GM23338 (cell line): ENCODE data around the gene FNIP2. TPM values are rescaled to one million over a fixed set of nuclear protein-coding genes. Genes with fewer than 3 reads are reported as not detected.

Source experiments
- ATAC-seq: fragments of 200-7000 bp; cut with Tn5 transposase; 3 replicates; pipeline ENCODE4 v1.9.1; 2020
- DNase-seq: peaks from one replicate; pipeline ENCODE4 v3.0.0-alpha.2; 2015; ENCODE audit warnings: low spot score
- H2AFZ ChIP-seq: fragments of 200-600 bp; sonication (generic); 2 replicates; pipeline ENCODE4 v1.8.0; 2016; ENCODE audit warnings: antibody characterized with exemption, mild to moderate bottlenecking, moderate library complexity
- H3F3A ChIP-seq: fragments of 200-600 bp; sonication (generic); replicated peaks from 2 replicates; pipeline ENCODE4 v1.8.0; 2017; ENCODE audit warnings: antibody characterized with exemption, mixed run types, low read depth
- H3K27ac ChIP-seq: fragments of 200-600 bp; sonication (generic); 2 replicates; pipeline ENCODE4 v1.6.1; 2016; ENCODE audit warnings: low read depth
- H3K27me3 ChIP-seq: fragments of 200-600 bp; sonication (generic); 2 replicates; pipeline ENCODE4 v1.8.0; 2016; ENCODE audit warnings: mild to moderate bottlenecking, mixed run types, moderate library complexity; ENCODE audit not compliant: insufficient read depth
- H3K36me3 ChIP-seq: fragments of 200-600 bp; sonication (generic); 2 replicates; pipeline ENCODE4 v1.8.0; 2016; ENCODE audit warnings: mild to moderate bottlenecking; ENCODE audit not compliant: insufficient read depth
- H3K4me1 ChIP-seq: fragments of 200-600 bp; sonication (generic); 2 replicates; pipeline ENCODE4 v1.8.0; 2016; ENCODE audit warnings: mild to moderate bottlenecking, moderate library complexity; ENCODE audit not compliant: insufficient read depth
- H3K4me2 ChIP-seq: fragments of 200-600 bp; sonication (generic); 2 replicates; pipeline ENCODE4 v1.7.1; 2017; ENCODE audit warnings: mixed run types
- H3K4me3 ChIP-seq: fragments of 200-600 bp; sonication (generic); 2 replicates; pipeline ENCODE4 v1.6.1; 2016; ENCODE audit warnings: mixed run types
- H3K79me2 ChIP-seq: fragments of 200-600 bp; sonication (generic); replicated peaks from 2 replicates; pipeline ENCODE4 v1.8.0; 2017; ENCODE audit warnings: mild to moderate bottlenecking; ENCODE audit not compliant: insufficient read depth
- H3K9me2 ChIP-seq: fragments of 200-600 bp; sonication (generic); 2 replicates; pipeline ENCODE4 v1.8.0; 2017; ENCODE audit not compliant: insufficient read depth
- H4K20me1 ChIP-seq: fragments of 200-600 bp; sonication (generic); replicated peaks from 2 replicates; pipeline ENCODE4 v1.8.0; 2017; ENCODE audit warnings: mild to moderate bottlenecking; ENCODE audit not compliant: insufficient read depth
- H3K27ac Mint-ChIP-seq: 2 replicates; pipeline ENCODE4 v1.8.0; 2020; ENCODE audit warnings: inconsistent platforms, mild to moderate bottlenecking, moderate library complexity, mixed read lengths
- H3K27me3 Mint-ChIP-seq: 3 replicates; pipeline ENCODE4 v1.8.0; 2022; ENCODE audit warnings: low read depth, mild to moderate bottlenecking, moderate library complexity, mixed read lengths, inconsistent platforms; ENCODE audit not compliant: insufficient read depth, poor library complexity
- H3K36me3 Mint-ChIP-seq: 3 replicates; pipeline ENCODE4 v1.8.0; 2021; ENCODE audit warnings: low read depth, mild to moderate bottlenecking, inconsistent platforms, moderate library complexity, mixed read lengths
- H3K4me1 Mint-ChIP-seq: 3 replicates; pipeline ENCODE4 v1.8.0; 2020; ENCODE audit warnings: mild to moderate bottlenecking, inconsistent platforms, mixed read lengths
- H3K4me3 Mint-ChIP-seq: 3 replicates; pipeline ENCODE4 v1.8.0; 2021; ENCODE audit warnings: moderate library complexity, mild to moderate bottlenecking, inconsistent platforms, mixed read lengths
- H3K9me3 Mint-ChIP-seq: 3 replicates; pipeline ENCODE4 v1.8.0; 2020; ENCODE audit warnings: moderate library complexity, mild to moderate bottlenecking, inconsistent platforms, mixed read lengths
- CREB1 ChIP-seq: fragments of 250-450 bp; sonication (Bioruptor Pico); IDR thresholded peaks from 2 replicates; pipeline ENCODE4 v1.5.0; 2020; ENCODE audit warnings: low read depth, mild to moderate bottlenecking, moderate library complexity
- EZH2 ChIP-seq: fragments of 200-600 bp; sonication (generic); IDR thresholded peaks from one replicate; pipeline ENCODE4 v1.8.0; 2017; ENCODE audit warnings: antibody characterized with exemption, mild to moderate bottlenecking, low read depth; ENCODE audit not compliant: unreplicated experiment
- EZH2phosphoT487 ChIP-seq: fragments of 200-600 bp; sonication (generic); IDR thresholded peaks from one replicate; pipeline ENCODE4 v1.8.1; 2018; ENCODE audit warnings: antibody characterized with exemption; ENCODE audit not compliant: unreplicated experiment
- JUNB ChIP-seq: IDR thresholded peaks from one replicate; pipeline ENCODE4 v1.6.1; 2016; ENCODE audit warnings: antibody characterized with exemption; ENCODE audit not compliant: unreplicated experiment
- NANOG ChIP-seq: IDR thresholded peaks from 2 replicates; pipeline ENCODE4 v1.6.1; 2016; ENCODE audit warnings: antibody characterized with exemption, borderline replicate concordance
- POLR2AphosphoS5 ChIP-seq: IDR thresholded peaks from 2 replicates; pipeline ENCODE4 v1.6.1; 2016; ENCODE audit warnings: antibody characterized with exemption, low read depth
- REST ChIP-seq: IDR thresholded peaks from one replicate; pipeline ENCODE4 v1.6.1; 2018; ENCODE audit warnings: antibody characterized with exemption; ENCODE audit not compliant: unreplicated experiment
- STAT1 ChIP-seq: IDR thresholded peaks from one replicate; pipeline ENCODE4 v1.6.1; 2016; ENCODE audit warnings: antibody characterized with exemption; ENCODE audit not compliant: unreplicated experiment
- ZNF114 ChIP-seq: fragments of 250-450 bp; sonication (Bioruptor Pico); IDR thresholded peaks from 2 replicates; pipeline ENCODE4 v1.5.0; 2020; ENCODE audit warnings: mild to moderate bottlenecking, moderate library complexity
- ZNF331 ChIP-seq: fragments of 250-450 bp; sonication (Bioruptor Pico); IDR thresholded peaks from 2 replicates; pipeline ENCODE4 v1.5.0; 2020; ENCODE audit warnings: low read depth, mild to moderate bottlenecking, moderate library complexity
- polyA plus RNA-seq: library from polyadenylated mRNA; unstranded; fragments of >200 nt; fragmentation: Nextera tagmentation; extraction: Ambion mirVana; gene quantifications from 2 replicates; pipeline ENCODE4 v1.2.1, GENCODE V29; 2016
- total RNA-seq: library from RNA; depleted of rRNA; stranded (reverse); fragments of >200 nt; shearing (Covaris generic); gene quantifications from 2 replicates; pipeline ENCODE4 v1.2.3, GENCODE V29; 2014
- TF ChIP-seq, protein P1 (sequence below), 2 experiments: fragments of 200-600 bp in 1 of 2; sonication (generic) in 1 of 2; conservative IDR thresholded peaks; 2 replicates each; pipeline versions ENCODE4 v1.5.1 to v1.6.1; 2016 to 2017; ENCODE audit warnings: antibody characterized with exemption in 2 of 2, low read depth in 2 of 2, mild to moderate bottlenecking in 2 of 2, moderate library complexity in 1 of 2
- TF ChIP-seq, protein P2 (sequence below): IDR thresholded peaks from 2 replicates; pipeline ENCODE4 v1.6.1; 2016; ENCODE audit warnings: antibody characterized with exemption
- TF ChIP-seq, protein P3 (sequence below): fragments of 250-450 bp; sonication (Bioruptor Pico); IDR thresholded peaks from 2 replicates; pipeline ENCODE4 v1.5.0; 2020; ENCODE audit warnings: mild to moderate bottlenecking, moderate library complexity

The FNIP2 gene
- total and polyA plus RNA-seq, 2 experiments from 2014 or later = 2.7 to 17.2 TPM

- TF ChIP-seq REST (no peak), ZNF114 (CRISPR knock-in tag) (no peak), EZH2 (no peak), CREB1 (CRISPR knock-in tag) (no peak), STAT1 (no peak), JUNB (no peak), NANOG (no peak), ZNF331 (no peak), POLR2AphosphoS5 (no peak)
- TF ChIP-seq, protein P1, sequence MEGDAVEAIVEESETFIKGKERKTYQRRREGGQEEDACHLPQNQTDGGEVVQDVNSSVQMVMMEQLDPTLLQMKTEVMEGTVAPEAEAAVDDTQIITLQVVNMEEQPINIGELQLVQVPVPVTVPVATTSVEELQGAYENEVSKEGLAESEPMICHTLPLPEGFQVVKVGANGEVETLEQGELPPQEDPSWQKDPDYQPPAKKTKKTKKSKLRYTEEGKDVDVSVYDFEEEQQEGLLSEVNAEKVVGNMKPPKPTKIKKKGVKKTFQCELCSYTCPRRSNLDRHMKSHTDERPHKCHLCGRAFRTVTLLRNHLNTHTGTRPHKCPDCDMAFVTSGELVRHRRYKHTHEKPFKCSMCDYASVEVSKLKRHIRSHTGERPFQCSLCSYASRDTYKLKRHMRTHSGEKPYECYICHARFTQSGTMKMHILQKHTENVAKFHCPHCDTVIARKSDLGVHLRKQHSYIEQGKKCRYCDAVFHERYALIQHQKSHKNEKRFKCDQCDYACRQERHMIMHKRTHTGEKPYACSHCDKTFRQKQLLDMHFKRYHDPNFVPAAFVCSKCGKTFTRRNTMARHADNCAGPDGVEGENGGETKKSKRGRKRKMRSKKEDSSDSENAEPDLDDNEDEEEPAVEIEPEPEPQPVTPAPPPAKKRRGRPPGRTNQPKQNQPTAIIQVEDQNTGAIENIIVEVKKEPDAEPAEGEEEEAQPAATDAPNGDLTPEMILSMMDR (conservative IDR thresholded peaks at IDR 0.05; ENCODE audit: low read depth in 2 of 2) = no peak
Observed at GRCh38 chr4:158785718-158786117, 16.9 kb downstream of the FNIP2 start (continued).

GRCh38 chr4:158786121-158786601 lies 17.3 kb downstream of the FNIP2 start:
- ATAC-seq = no peak
- H3K9me3 Mint-ChIP-seq = no peaks in the 10 kb centered on the region
- H3K4me2 ChIP-seq = no peak overlapping the region
- no peaks in the 10 kb centered on the region for H3K36me3 Mint-ChIP-seq
- H3K27me3 Mint-ChIP-seq = peaks cover 2% of the 10 kb centered on the region
- H3K27ac Mint-ChIP-seq = no peak overlapping the region
- no peak overlapping the region for H2AFZ ChIP-seq
- H3K27ac ChIP-seq = no peak overlapping the region
- no peak overlapping the region for H3K4me3 ChIP-seq
- no peaks in the 10 kb centered on the region for H3K9me2 ChIP-seq
- H3K4me1 ChIP-seq = no peaks in the 10 kb centered on the region
- no peaks in the 10 kb centered on the region for H3K27me3 ChIP-seq
- H3K79me2 ChIP-seq = peaks cover 52% of the 10 kb centered on the region
- no peaks in the 10 kb centered on the region for H3F3A ChIP-seq
- H3K4me1 Mint-ChIP-seq = peaks cover 52% of the 10 kb centered on the region
- no peaks in the 10 kb centered on the region for H4K20me1 ChIP-seq
- no peak overlapping the region for H3K4me3 Mint-ChIP-seq
- no peak for DNase-seq
- H3K36me3 ChIP-seq = no peaks in the 10 kb centered on the region
- no peak for TF ChIP-seq EZH2phosphoT487
- TF ChIP-seq EZH2 = no peak
- TF ChIP-seq, protein P2, sequence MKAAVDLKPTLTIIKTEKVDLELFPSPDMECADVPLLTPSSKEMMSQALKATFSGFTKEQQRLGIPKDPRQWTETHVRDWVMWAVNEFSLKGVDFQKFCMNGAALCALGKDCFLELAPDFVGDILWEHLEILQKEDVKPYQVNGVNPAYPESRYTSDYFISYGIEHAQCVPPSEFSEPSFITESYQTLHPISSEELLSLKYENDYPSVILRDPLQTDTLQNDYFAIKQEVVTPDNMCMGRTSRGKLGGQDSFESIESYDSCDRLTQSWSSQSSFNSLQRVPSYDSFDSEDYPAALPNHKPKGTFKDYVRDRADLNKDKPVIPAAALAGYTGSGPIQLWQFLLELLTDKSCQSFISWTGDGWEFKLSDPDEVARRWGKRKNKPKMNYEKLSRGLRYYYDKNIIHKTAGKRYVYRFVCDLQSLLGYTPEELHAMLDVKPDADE = no peak
- TF ChIP-seq, protein P3, sequence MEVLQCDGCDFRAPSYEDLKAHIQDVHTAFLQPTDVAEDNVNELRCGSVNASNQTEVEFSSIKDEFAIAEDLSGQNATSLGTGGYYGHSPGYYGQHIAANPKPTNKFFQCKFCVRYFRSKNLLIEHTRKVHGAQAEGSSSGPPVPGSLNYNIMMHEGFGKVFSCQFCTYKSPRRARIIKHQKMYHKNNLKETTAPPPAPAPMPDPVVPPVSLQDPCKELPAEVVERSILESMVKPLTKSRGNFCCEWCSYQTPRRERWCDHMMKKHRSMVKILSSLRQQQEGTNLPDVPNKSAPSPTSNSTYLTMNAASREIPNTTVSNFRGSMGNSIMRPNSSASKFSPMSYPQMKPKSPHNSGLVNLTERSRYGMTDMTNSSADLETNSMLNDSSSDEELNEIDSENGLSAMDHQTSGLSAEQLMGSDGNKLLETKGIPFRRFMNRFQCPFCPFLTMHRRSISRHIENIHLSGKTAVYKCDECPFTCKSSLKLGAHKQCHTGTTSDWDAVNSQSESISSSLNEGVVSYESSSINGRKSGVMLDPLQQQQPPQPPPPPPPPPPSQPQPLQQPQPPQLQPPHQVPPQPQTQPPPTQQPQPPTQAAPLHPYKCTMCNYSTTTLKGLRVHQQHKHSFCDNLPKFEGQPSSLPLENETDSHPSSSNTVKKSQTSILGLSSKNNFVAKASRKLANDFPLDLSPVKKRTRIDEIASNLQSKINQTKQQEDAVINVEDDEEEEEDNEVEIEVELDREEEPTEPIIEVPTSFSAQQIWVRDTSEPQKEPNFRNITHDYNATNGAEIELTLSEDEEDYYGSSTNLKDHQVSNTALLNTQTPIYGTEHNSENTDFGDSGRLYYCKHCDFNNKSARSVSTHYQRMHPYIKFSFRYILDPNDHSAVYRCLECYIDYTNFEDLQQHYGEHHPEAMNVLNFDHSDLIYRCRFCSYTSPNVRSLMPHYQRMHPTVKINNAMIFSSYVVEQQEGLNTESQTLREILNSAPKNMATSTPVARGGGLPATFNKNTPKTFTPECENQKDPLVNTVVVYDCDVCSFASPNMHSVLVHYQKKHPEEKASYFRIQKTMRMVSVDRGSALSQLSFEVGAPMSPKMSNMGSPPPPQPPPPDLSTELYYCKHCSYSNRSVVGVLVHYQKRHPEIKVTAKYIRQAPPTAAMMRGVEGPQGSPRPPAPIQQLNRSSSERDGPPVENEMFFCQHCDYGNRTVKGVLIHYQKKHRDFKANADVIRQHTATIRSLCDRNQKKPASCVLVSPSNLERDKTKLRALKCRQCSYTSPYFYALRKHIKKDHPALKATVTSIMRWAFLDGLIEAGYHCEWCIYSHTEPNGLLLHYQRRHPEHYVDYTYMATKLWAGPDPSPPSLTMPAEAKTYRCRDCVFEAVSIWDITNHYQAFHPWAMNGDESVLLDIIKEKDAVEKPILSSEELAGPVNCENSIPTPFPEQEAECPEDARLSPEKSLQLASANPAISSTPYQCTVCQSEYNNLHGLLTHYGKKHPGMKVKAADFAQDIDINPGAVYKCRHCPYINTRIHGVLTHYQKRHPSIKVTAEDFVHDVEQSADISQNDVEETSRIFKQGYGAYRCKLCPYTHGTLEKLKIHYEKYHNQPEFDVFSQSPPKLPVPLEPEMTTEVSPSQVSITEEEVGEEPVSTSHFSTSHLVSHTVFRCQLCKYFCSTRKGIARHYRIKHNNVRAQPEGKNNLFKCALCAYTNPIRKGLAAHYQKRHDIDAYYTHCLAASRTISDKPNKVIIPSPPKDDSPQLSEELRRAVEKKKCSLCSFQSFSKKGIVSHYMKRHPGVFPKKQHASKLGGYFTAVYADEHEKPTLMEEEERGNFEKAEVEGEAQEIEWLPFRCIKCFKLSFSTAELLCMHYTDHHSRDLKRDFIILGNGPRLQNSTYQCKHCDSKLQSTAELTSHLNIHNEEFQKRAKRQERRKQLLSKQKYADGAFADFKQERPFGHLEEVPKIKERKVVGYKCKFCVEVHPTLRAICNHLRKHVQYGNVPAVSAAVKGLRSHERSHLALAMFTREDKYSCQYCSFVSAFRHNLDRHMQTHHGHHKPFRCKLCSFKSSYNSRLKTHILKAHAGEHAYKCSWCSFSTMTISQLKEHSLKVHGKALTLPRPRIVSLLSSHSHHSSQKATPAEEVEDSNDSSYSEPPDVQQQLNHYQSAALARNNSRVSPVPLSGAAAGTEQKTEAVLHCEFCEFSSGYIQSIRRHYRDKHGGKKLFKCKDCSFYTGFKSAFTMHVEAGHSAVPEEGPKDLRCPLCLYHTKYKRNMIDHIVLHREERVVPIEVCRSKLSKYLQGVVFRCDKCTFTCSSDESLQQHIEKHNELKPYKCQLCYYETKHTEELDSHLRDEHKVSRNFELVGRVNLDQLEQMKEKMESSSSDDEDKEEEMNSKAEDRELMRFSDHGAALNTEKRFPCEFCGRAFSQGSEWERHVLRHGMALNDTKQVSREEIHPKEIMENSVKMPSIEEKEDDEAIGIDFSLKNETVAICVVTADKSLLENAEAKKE (CRISPR knock-in tag) = no peak
- no peak for TF ChIP-seq STAT1
- no peak for TF ChIP-seq JUNB
